NCI-H1417 (cell line): ENCODE data around the gene PSME2.
"Not testable (repeated sequence)": the region's sequence is repeated elsewhere in the genome, so short reads cannot be mapped to it uniquely, and the experiment has no call there.

Experiments used
- DNase-seq, 3 experiments: peaks; one replicate each; lab custom pipeline; 2025; lab: John Stamatoyannopoulos, UW

Gene PSME2

GRCh38 chr14:24114532-24115421, 31.6 kb downstream of the PSME2 start, which contains the start of the genes DCAF11 and NRL:
TSS of gene DCAF11 (plus strand) at chr14:24114777. CDS start at chr14:24115595, 818 bp downstream.
TSS of gene NRL (minus strand) at chr14:24114949. CDS start at chr14:24082848, 32,101 bp downstream.
- peak; percentile 100 for DNase-seq

- DNase-seq = peak; percentile 90 to 96 (median 95)
These were observed 32.4 kb downstream of the PSME2 start for GRCh38 chr14:24113801-24114531.

- DNase-seq = peak in 1 of 3 experiments; percentile 57
These were observed 33.0 kb downstream of the PSME2 start for GRCh38 chr14:24113379-24113800.

GRCh38 chr14:24110523-24110922, 35.9 kb downstream of the PSME2 start:
- DNase-seq = no peak

- DNase-seq = no peak
These were observed 36.4 kb downstream of the PSME2 start for GRCh38 chr14:24110060-24110459.

GRCh38 chr14:24108336-24108874, 38.0 kb downstream of the PSME2 start:
- no peak for DNase-seq

GRCh38 chr14:24106672-24107271, 39.6 kb downstream of the PSME2 start:
- DNase-seq = no peak

- not testable (repeated sequence) for DNase-seq
These were observed 40.7 kb downstream of the PSME2 start for GRCh38 chr14:24105609-24106239.

GRCh38 chr14:24103451-24103850, 43.0 kb downstream of the PSME2 start:
- no peak for DNase-seq

- no peak for DNase-seq
These were observed 43.9 kb downstream of the PSME2 start for GRCh38 chr14:24102357-24103048.

- no peak for DNase-seq
These were observed 45.4 kb downstream of the PSME2 start for GRCh38 chr14:24100982-24101494.

GRCh38 chr14:24100197-24100981, 46.0 kb downstream of the PSME2 start:
- DNase-seq = no peak

GRCh38 chr14:24098927-24099813, 47.2 kb downstream of the PSME2 start:
- peak; percentile 57 to 83 (median 65) for DNase-seq

- DNase-seq = no peak
These were observed 48.0 kb downstream of the PSME2 start for GRCh38 chr14:24098229-24098926.

- DNase-seq = no peak
These were observed 49.7 kb downstream of the PSME2 start for GRCh38 chr14:24096545-24097181.

GRCh38 chr14:24095271-24096068, 50.9 kb downstream of the PSME2 start:
- DNase-seq = peak in 2 of 3 experiments; percentile 42 to 53

GRCh38 chr14:24094841-24095270, 51.6 kb downstream of the PSME2 start:
- no peak for DNase-seq
